HCT116 (cell line): Measurements from ENCODE around the gene NXPE3. TPM values are rescaled to one million over a fixed set of nuclear protein-coding genes. Genes with fewer than 3 reads are reported as not detected.

Source experiments
- ATAC-seq: fragments of 200-7000 bp; cut with Tn5 transposase; 2 replicates; pipeline ENCODE4 v1.9.1; 2020; ENCODE audit warnings: mild to moderate bottlenecking, moderate library complexity
- BruUV-seq: library from RNA; stranded (reverse); fragments of 400-500 nt; replicated peaks from 2 replicates; lab custom pipeline; 2021; lab: Mats Ljungman, UMichigan
- CTCF ChIA-PET: fragments of 300-600 bp; sonication (Branson Sonifier 250); formaldehyde crosslinking; loops from one replicate; lab custom pipeline; 2021; ENCODE audit warnings: antibody characterized with exemption; lab: Charles Lee
- POLR2A ChIA-PET: fragments of 300-600, 350-600 bp; sonication (Branson Sonifier 250); formaldehyde crosslinking; loops from one replicate; lab custom pipeline; 2021; ENCODE audit warnings: antibody characterized with exemption; lab: Charles Lee
- RAD21 ChIA-PET, 2 experiments: fragments of 300-600 bp; sonication (Branson Sonifier 250); formaldehyde crosslinking; loops; one replicate each; lab custom pipeline; 2023; ENCODE audit warnings: low total read pairs in 2 of 2; ENCODE audit not compliant: uncharacterized antibody in 2 of 2, unreplicated experiment in 2 of 2, low non-redundant PET in 1 of 2; lab: Charles Lee
- DNase-seq: peaks from one replicate; pipeline ENCODE4 v3.0.0-alpha.2; 2010; ENCODE audit warnings: low read depth, low spot score
- H2AFZ ChIP-seq: fragments of 200-600 bp; shearing (Covaris generic), sonication (generic); 2 replicates; pipeline ENCODE4 v1.6.1; 2017; ENCODE audit warnings: low read depth, mixed run types, mixed read lengths, antibody characterized with exemption, low read length; ENCODE audit not compliant: poor library complexity, severe bottlenecking
- H3K27ac ChIP-seq: 2 replicates; pipeline ENCODE4 v1.5.1; 2012; ENCODE audit warnings: low read depth, low read length
- H3K27me3 ChIP-seq: fragments of 200-600 bp; sonication (generic); 2 replicates; pipeline ENCODE4 v1.6.1; 2016; ENCODE audit warnings: mixed run types, low read length, mixed read lengths; ENCODE audit not compliant: insufficient read depth
- H3K36me3 ChIP-seq, 2 experiments: fragments of 200-500 bp in 1 of 2; fragments of 200-600 bp in 1 of 2; sonication (Bioruptor generic) in 1 of 2; sonication (generic) in 1 of 2; 2 replicates each; pipeline versions ENCODE4 v1.5.1 to v1.6.1; 2014 to 2016; ENCODE audit warnings: low read length in 2 of 2, inconsistent platforms in 1 of 2, mixed read lengths in 1 of 2, mixed run types in 1 of 2; ENCODE audit not compliant: insufficient read depth in 2 of 2, control insufficient read depth in 1 of 2
- H3K4me1 ChIP-seq, 2 experiments: fragments of 200-600 bp in 1 of 2; sonication (generic) in 1 of 2; 2 replicates each; pipeline versions ENCODE4 v1.5.1 to v1.6.1; 2012 to 2017; ENCODE audit warnings: low read length in 2 of 2, inconsistent platforms in 1 of 2, mild to moderate bottlenecking in 1 of 2, mixed read lengths in 1 of 2, mixed run types in 1 of 2, moderate library complexity in 1 of 2; ENCODE audit not compliant: insufficient read depth in 2 of 2, control insufficient read depth in 1 of 2
- H3K4me2 ChIP-seq: fragments of 200-600 bp; sonication (generic); 2 replicates; pipeline ENCODE4 v1.6.1; 2017; ENCODE audit warnings: mixed run types, low read length, mixed read lengths
- H3K4me3 ChIP-seq, 2 experiments: fragments of 200-600 bp in 1 of 2; sonication (generic) in 1 of 2; replicated peaks in 1 of 2; 2 replicates each; pipeline ENCODE4 v1.5.1; 2011 to 2016; ENCODE audit warnings: low read length in 2 of 2, control low read depth in 1 of 2, low read depth in 1 of 2, mild to moderate bottlenecking in 1 of 2, mixed read lengths in 1 of 2, mixed run types in 1 of 2
- H3K79me2 ChIP-seq: fragments of 200-600 bp; sonication (generic); 2 replicates; pipeline ENCODE4 v1.6.1; 2017; ENCODE audit warnings: mild to moderate bottlenecking, mixed run types, low read length, moderate library complexity, mixed read lengths; ENCODE audit not compliant: insufficient read depth
- H3K9ac ChIP-seq: fragments of 200-600 bp; sonication (generic); 2 replicates; pipeline ENCODE4 v1.6.1; 2016; ENCODE audit warnings: low read length, mixed read lengths
- H3K9me2 ChIP-seq: fragments of 200-600 bp; sonication (generic), shearing (Covaris generic); 2 replicates; pipeline ENCODE4 v1.6.1; 2017; ENCODE audit warnings: mixed run types, mild to moderate bottlenecking, moderate library complexity; ENCODE audit not compliant: insufficient read depth
- H3K9me3 ChIP-seq, 2 experiments: fragments of 200-500 bp in 1 of 2; fragments of 200-600 bp in 1 of 2; sonication (Bioruptor generic) in 1 of 2; sonication (generic) in 1 of 2; 2 replicates each; pipeline ENCODE4 v1.6.1; 2014 to 2017; ENCODE audit warnings: low read length in 2 of 2, mixed read lengths in 2 of 2, inconsistent platforms in 1 of 2, low read depth in 1 of 2, mild to moderate bottlenecking in 1 of 2, mixed run types in 1 of 2, moderate library complexity in 1 of 2; ENCODE audit not compliant: control insufficient read depth in 1 of 2, insufficient read depth in 1 of 2
- H4K20me1 ChIP-seq: fragments of 200-600 bp; sonication (generic), shearing (Covaris generic); 2 replicates; pipeline ENCODE4 v1.6.1; 2017; ENCODE audit warnings: mixed run types, mild to moderate bottlenecking, moderate library complexity; ENCODE audit not compliant: insufficient read depth
- CEBPB ChIP-seq: IDR thresholded peaks from 2 replicates; pipeline ENCODE4 v1.6.1; 2012; ENCODE audit warnings: low read depth
- EGR1 ChIP-seq: IDR thresholded peaks from 2 replicates; pipeline ENCODE4 v1.6.1; 2012; ENCODE audit warnings: low read depth
- ELF1 ChIP-seq: IDR thresholded peaks from 2 replicates; pipeline ENCODE4 v1.6.1; 2012; ENCODE audit warnings: low read depth, borderline replicate concordance
- EZH2 ChIP-seq: fragments of 200-600 bp; sonication (generic); IDR thresholded peaks from 2 replicates; pipeline ENCODE4 v1.6.1; 2017; ENCODE audit warnings: antibody characterized with exemption, mixed run types
- JUND ChIP-seq: IDR thresholded peaks from 2 replicates; pipeline ENCODE4 v1.6.1; 2012
- POLR2A ChIP-seq: IDR thresholded peaks from 2 replicates; pipeline ENCODE4 v1.7.0; 2011; ENCODE audit warnings: borderline replicate concordance; ENCODE audit not compliant: insufficient read depth, insufficient read length; ENCODE audit errors: extremely low read depth
- POLR2AphosphoS5 ChIP-seq: IDR thresholded peaks from 2 replicates; pipeline ENCODE4 v1.6.1; 2011; ENCODE audit warnings: mild to moderate bottlenecking, low read depth, low read length, moderate library complexity
- YY1 ChIP-seq: IDR thresholded peaks from 2 replicates; pipeline ENCODE4 v1.6.1; 2011; ENCODE audit warnings: low read length, low read depth, moderate library complexity, mild to moderate bottlenecking; ENCODE audit not compliant: insufficient replicate concordance; ENCODE audit errors: extremely low read depth
- ZFX ChIP-seq: fragments of 450-650 bp; IDR thresholded peaks from 2 replicates; pipeline ENCODE4 v1.6.1; 2017
- intact Hi-C: fragments of 100-400 bp; cut with micrococcal nuclease; formaldehyde crosslinking; loops from 2 replicates; pipeline ENCODE4 v1.10.0; 2022
- total RNA-seq: library from RNA; stranded (reverse); gene quantifications from one replicate; pipeline ENCODE4 v1.2.1, GENCODE V29; 2021; ENCODE audit not compliant: unreplicated experiment
- TF ChIP-seq, protein P1 (sequence below): IDR thresholded peaks from 2 replicates; pipeline ENCODE4 v1.6.1; 2012; ENCODE audit warnings: low read depth

Gene NXPE3
- total RNA-seq, 1 experiment from 2014 or later, result 4.3 TPM

DNA sequence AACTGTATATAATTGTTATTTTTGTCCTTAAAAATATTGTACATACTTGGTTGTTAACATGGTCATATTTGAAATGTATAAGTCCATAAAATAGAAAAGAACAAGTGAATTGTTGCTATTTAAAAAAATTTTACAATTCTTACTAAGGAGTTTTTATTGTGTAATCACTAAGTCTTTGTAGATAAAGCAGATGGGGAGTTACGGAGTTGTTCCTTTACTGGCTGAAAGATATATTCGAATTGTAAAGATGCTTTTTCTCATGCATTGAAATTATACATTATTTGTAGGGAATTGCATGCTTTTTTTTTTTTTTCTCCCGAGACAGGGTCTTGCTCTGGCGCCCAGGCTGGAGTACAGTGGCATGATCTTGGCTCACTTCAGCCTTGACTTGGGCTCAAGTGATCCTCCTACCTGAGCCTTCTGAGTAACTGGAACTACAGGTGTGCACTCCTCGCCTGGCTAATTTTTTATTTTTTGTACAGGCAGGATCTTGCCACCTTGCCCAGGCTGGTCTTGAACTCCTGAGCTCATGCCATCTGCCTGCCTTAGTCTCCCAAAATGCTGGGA, 81.0 kb downstream of the NXPE3 start:
- no peak overlapping the region for H3K9ac ChIP-seq
- CTCF ChIA-PET, result no interaction called here
- POLR2A ChIA-PET, result interaction anchor here (1.4 kb wide), 1 partner anchor 10 kb away, joined by 3 read pairs; the partner anchor contains the start of gene NFKBIZ
- intact Hi-C loops, result no loop called here
- H3K9me3 ChIP-seq, result no peaks in the 10 kb centered on the region
- no peaks in the 10 kb centered on the region for H3K79me2 ChIP-seq
- TF ChIP-seq POLR2AphosphoS5, result no peak
- no peak for TF ChIP-seq YY1
- no peak for TF ChIP-seq ELF1
- no peak for TF ChIP-seq CEBPB
- TF ChIP-seq ZFX, result no peak
- TF ChIP-seq EGR1, result no peak
- no peak for TF ChIP-seq EZH2
- TF ChIP-seq JUND, result no peak
- TF ChIP-seq POLR2A, result no peak
- TF ChIP-seq, protein P1, sequence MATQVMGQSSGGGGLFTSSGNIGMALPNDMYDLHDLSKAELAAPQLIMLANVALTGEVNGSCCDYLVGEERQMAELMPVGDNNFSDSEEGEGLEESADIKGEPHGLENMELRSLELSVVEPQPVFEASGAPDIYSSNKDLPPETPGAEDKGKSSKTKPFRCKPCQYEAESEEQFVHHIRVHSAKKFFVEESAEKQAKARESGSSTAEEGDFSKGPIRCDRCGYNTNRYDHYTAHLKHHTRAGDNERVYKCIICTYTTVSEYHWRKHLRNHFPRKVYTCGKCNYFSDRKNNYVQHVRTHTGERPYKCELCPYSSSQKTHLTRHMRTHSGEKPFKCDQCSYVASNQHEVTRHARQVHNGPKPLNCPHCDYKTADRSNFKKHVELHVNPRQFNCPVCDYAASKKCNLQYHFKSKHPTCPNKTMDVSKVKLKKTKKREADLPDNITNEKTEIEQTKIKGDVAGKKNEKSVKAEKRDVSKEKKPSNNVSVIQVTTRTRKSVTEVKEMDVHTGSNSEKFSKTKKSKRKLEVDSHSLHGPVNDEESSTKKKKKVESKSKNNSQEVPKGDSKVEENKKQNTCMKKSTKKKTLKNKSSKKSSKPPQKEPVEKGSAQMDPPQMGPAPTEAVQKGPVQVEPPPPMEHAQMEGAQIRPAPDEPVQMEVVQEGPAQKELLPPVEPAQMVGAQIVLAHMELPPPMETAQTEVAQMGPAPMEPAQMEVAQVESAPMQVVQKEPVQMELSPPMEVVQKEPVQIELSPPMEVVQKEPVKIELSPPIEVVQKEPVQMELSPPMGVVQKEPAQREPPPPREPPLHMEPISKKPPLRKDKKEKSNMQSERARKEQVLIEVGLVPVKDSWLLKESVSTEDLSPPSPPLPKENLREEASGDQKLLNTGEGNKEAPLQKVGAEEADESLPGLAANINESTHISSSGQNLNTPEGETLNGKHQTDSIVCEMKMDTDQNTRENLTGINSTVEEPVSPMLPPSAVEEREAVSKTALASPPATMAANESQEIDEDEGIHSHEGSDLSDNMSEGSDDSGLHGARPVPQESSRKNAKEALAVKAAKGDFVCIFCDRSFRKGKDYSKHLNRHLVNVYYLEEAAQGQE, result no peak
- no peak overlapping the region for H3K27ac ChIP-seq
- H3K36me3 ChIP-seq, result peaks cover 21 to 47% of the 10 kb centered on the region in 2 experiments
- RAD21 ChIA-PET, result no interaction called here
- H4K20me1 ChIP-seq, result no peaks in the 10 kb centered on the region
- no peak overlapping the region for H3K4me2 ChIP-seq
- ATAC-seq (no peak), DNase-seq (no peak)
- no peaks in the 10 kb centered on the region for H3K9me2 ChIP-seq
- H3K27me3 ChIP-seq, result no peaks in the 10 kb centered on the region
- BruUV-seq, result no TSS peak
- no peak overlapping the region for H3K4me3 ChIP-seq
- no peaks in the 10 kb centered on the region for H3K4me1 ChIP-seq
- H2AFZ ChIP-seq, result no peak overlapping the region
